Stimulated activated CD4-positive, alpha-beta T cell treated with anti-CD3 and anti-CD28 coated beads, Interleukin-12 subunit alpha, Interleukin-12 subunit beta, amount 100 ng/mL, for 4 hours (primary cell): ENCODE results near the gene ZBTB9.

Experiments
- DNase-seq: peaks from one replicate; pipeline ENCODE4 v3.0.0-alpha.2; 2020

Gene ZBTB9

GRCh38 chr6:33434961-33435360 is 19.4 kb upstream of the ZBTB9 start:
- no peak for DNase-seq

GRCh38 chr6:33437666-33438065 is 16.7 kb upstream of the ZBTB9 start:
- DNase-seq = no peak

GRCh38 chr6:33438978-33439594 is 15.3 kb upstream of the ZBTB9 start:
- no peak for DNase-seq

- no peak for DNase-seq
Observed at GRCh38 chr6:33439956-33440648, 14.3 kb upstream of the ZBTB9 start.

GRCh38 chr6:33440649-33441309 is 13.6 kb upstream of the ZBTB9 start:
- DNase-seq = no peak

GRCh38 chr6:33441457-33441856 is 12.9 kb upstream of the ZBTB9 start:
- DNase-seq = no peak

- no peak for DNase-seq
Observed at GRCh38 chr6:33442283-33442682, 12.1 kb upstream of the ZBTB9 start.

- DNase-seq = no peak
Observed at GRCh38 chr6:33443025-33443424, 11.4 kb upstream of the ZBTB9 start.

GRCh38 chr6:33443619-33444504 is 10.5 kb upstream of the ZBTB9 start:
- DNase-seq = no peak

GRCh38 chr6:33445119-33445603 is 9.2 kb upstream of the ZBTB9 start:
- DNase-seq = no peak

- DNase-seq = no peak
Observed at GRCh38 chr6:33446356-33446755, 8.0 kb upstream of the ZBTB9 start.

- DNase-seq = no peak
Observed at GRCh38 chr6:33450434-33450833, 3.9 kb upstream of the ZBTB9 start.

- DNase-seq = no peak
Observed at GRCh38 chr6:33451606-33452005, 2.8 kb upstream of the ZBTB9 start.

GRCh38 chr6:33452496-33452895 is 1.9 kb upstream of the ZBTB9 start:
- DNase-seq = no peak

GRCh38 chr6:33453393-33454008 is 875 bp upstream of the ZBTB9 start:
- no peak for DNase-seq

GRCh38 chr6:33455051-33455450 is 675 bp downstream of the ZBTB9 start:
- DNase-seq = no peak

- DNase-seq = no peak
Observed at GRCh38 chr6:33456156-33456555, 1.8 kb downstream of the ZBTB9 start.

- no peak for DNase-seq
Observed at GRCh38 chr6:33458676-33459075, 4.3 kb downstream of the ZBTB9 start.

- DNase-seq = no peak
Observed at GRCh38 chr6:33459226-33459625, 4.8 kb downstream of the ZBTB9 start.

- no peak for DNase-seq
Observed at GRCh38 chr6:33466075-33466735, 11.8 kb downstream of the ZBTB9 start.

GRCh38 chr6:33467091-33467490 is 12.7 kb downstream of the ZBTB9 start:
- no peak for DNase-seq

GRCh38 chr6:33469661-33470060 is 15.3 kb downstream of the ZBTB9 start:
- DNase-seq = no peak
